GM18867 (cell line): Measurements from ENCODE around the gene RGS18.
"Not testable (repeated sequence)": the region's sequence is repeated elsewhere in the genome, so short reads cannot be mapped to it uniquely, and the experiment has no call there.

ENCODE experiments used
- ATAC-seq: cut with Tn5 transposase; IDR thresholded peaks from one replicate; pipeline ENCODE4 v1.9.1; 2021; ENCODE audit warnings: mild to moderate bottlenecking, moderate library complexity; ENCODE audit not compliant: unreplicated experiment

RGS18 gene, protein sequence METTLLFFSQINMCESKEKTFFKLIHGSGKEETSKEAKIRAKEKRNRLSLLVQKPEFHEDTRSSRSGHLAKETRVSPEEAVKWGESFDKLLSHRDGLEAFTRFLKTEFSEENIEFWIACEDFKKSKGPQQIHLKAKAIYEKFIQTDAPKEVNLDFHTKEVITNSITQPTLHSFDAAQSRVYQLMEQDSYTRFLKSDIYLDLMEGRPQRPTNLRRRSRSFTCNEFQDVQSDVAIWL

DNA sequence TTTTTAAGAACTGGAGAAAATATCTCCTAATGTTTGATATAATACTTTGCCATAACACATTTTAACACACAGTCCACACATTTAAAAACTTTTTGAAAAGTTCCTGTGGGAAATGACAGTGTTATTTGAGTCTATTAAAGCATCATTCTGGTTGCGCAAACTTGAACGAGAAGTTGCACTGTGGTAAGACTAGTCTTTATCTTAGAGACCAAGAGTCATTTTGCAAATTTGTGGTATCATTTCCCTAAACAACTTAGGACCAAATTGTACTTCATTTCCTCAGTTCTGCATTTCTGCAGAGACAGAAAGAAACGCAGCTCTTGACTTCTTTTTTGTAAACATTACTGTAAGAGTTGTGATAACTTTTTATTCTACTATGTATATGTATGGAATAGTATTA lies at the start of gene RGS18:
TSS of gene RGS18 (plus strand) at position 282 of the 400 bp plus-strand sequence. CDS start 176 bp downstream, outside the sequence.
- ATAC-seq: peak; percentile 99

DNA sequence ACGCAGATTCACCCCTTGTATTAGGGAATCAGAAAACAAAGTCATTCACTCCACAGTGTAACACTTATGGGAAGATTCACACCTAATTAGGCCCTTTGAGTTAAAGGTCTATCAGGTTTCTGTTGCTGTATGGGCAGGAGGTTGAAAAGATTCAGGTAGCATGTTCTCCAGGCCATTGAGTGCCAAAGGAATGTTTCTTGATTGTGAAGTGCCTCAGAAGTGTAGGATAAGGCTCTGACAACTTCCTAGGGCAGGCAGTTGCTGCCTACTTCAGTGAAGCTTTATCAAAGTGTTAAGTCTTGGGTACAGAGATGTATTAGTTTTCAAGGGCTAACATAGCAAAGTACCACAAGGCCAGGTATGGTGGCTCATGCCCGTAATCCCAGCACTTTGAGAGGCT lies 48.7 kb upstream of the RGS18 start:
- ATAC-seq: no peak

DNA sequence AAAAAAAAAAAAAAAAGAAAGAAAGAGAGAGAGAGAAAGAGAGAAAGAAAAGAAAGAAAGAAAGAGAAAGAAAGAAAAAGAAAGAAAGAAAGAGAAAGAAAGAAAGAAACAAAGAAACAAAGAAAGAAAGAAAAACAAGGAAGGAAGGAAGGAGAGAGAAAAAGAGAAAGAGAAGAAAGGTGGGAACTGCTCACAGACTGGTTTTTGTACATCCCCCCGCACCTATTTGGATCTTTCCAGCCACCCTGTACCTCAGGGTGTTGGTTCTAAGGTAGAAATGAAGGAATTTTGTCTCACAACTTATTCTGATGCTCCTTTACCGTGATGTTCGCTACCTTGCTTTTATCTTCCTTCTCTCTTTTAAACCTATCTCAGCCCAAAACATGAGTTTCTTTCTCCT lies 43.3 kb upstream of the RGS18 start:
- no peak for ATAC-seq

DNA sequence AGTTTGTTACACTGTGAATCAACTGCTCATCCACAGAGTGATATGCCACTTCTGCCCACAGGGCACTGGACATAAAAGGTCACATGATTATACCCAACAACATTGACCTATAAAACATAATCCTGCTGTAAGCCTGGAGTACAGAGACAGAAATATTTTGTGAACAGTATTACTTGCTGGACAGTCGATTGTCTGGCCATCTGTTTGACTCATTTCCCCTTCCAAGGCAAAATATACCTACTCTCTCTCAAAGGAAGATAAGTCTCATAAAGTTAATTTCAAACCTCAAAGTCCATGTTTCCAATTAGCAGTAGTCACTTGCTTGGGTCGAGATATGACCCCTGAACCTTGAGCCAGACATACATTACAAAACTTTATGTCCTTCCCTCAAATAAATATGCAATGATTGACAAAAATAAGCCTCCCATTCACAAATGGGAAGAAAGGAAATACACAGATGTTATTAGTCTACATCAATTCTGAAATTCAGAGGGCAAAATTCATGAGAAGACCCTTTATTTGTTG lies 39.3 kb upstream of the RGS18 start:
- no peak for ATAC-seq

DNA sequence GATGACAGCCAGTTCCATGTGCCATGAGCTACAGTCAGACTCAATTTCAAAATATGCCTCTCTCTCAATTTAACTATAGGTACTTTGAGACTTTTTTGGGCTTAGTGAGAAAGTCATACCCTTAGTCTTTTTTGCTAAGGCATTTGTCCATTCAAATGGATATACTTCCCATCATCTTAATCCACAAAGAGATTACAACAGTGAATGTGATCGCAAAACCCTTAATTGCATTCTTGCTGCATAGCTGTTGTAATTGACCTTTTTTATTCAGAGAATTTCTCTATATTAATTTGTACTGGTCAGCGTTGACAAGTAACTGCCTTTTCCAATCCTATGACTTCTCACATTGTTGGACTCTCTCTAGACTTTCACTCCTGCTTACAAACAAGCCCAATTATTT lies 38.6 kb upstream of the RGS18 start:
- no peak for ATAC-seq

DNA sequence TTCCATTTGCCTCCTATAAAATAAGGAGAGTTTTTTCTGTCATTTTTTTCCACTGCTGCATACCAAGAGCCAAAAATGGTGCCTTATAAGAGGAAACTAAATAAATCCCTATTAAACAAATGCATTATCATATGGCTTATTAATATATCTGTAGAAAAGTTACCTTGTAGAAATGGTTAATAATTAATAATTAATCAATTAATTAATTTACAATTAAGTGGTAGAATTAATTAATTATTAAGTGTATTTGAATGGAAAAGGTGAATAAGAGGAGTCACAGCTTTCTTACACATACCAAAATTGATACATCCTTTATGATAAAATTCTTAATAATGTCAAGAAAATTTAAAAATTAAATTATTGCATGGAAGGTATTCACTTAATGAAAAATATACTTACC lies 35.6 kb upstream of the RGS18 start:
- no peak for ATAC-seq

DNA sequence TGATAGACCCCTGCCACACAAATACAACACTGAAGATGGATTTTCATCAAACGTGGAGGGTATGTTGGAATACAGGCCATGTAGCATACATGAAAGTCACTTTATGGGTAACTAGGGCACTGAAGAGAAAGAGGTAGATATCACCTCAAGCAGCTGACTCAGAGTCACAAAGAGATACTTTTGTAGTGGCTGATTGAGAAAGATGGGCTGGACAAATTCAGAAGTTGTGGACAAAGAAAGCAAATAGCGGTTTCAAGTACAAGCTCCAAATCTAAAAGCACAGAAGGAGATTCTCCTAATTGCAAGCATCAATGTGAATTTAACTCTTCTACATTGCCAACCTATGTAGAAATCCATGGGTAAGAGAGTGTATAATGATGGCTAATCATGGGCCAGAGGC lies 35.0 kb upstream of the RGS18 start:
- ATAC-seq: no peak

DNA sequence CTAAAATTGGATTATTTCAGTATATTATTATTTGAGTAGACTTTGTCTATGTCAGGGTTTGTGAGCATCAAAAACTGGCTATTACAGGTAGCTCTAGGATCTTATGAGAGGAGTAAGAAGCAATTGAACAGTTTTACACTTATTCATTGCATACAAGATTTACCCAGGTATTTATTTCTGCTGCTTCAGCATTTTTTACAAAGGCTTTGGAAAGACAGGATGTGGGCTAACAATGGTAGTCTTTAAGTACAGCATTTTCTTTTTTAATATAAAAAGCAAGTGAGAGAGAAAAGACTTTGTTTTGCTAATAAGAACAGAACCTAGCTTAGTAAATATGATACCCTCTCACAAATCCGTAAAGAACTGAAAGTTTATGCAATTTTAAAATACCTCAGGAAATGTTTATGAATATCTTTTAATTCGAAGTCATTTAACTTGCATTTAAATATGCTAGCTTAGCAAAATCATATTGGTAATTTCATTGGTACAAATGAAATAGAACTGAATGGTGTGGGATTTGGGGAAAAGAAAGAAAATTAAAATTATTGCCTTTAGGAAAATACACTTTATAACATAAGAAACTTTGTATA lies 32.1 kb upstream of the RGS18 start:
- no peak for ATAC-seq

DNA sequence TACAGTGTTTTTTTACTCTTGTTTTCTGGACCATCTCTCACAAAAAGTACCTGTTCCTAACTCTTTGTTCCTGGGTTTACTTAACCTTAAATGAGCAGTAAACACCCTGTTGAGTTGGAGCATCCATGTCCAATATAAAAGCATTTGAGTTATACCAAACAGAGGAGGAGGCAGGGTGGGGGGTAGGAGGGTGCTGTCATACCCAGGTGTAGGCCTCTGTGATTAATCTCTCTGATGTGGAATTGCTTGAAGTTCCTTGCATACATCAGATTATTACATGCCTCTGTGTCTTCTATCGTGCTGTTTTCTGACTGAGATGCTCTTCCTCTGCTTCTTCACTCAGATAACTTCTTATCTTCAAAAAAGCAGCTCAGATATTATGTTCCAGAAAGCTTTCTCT lies 28.1 kb upstream of the RGS18 start:
- no peak for ATAC-seq

DNA sequence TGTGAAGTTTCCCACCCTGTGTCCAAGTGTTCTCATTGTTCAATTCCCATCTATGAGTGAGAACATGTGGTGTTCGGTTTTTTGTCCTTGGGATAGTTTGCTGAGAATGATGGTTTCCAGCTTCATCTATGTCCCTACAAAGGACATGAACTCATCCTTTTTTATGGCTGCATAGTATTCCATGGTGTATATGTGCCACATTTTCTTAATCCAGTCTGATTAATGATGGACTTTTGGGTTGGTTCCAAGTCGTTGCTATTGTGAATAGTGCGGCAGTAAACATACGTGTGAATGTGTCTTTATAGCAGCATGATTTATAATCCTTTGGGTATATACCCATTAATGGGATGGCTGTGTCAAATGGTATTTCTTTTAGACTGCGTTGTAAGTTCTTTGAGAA lies 27.4 kb upstream of the RGS18 start:
- ATAC-seq: not testable (repeated sequence)

DNA sequence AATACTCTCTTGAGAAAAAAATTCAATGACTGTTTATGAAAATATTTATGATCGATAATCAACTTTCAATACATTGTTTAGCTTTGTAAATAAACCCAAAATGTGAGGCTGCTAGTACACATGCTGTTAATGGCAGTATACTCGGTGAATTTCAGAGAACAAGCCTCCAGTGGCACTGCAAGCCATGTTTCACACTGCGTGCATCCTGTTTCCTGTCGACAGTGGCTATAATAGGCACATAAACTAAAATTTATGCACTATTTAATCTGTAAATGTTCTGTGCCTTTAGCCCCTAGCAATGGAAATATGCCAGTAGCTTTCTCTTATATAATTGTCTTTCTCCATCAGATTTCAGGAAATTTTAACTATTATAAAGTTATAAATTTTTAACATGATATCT lies 26.3 kb upstream of the RGS18 start:
- no peak for ATAC-seq

DNA sequence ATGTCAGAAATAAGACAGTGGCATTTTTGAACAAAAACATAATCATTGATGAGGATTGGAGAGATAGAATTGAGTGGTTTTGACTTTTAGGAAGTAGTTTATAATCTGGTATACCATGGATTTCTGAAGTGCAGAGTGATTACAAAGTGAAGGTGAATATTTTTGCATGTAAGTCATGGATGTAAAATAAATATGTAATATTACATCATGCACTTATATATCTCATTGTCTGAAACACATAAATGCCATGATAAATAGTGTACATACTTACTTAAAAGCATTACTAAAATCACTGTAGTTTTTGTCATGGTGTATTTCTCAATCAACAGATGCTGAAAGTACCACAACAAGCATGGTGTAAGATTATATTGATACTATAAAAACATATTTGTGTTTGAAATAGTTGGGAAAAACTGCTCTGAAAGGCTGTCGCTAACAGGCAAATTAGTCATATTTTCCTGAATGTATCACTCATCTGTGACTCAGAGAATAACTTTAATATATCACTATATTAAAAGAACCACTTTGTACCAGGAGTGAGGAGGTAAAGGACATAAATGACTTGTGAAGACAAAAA lies 24.8 kb upstream of the RGS18 start:
- no peak for ATAC-seq

DNA sequence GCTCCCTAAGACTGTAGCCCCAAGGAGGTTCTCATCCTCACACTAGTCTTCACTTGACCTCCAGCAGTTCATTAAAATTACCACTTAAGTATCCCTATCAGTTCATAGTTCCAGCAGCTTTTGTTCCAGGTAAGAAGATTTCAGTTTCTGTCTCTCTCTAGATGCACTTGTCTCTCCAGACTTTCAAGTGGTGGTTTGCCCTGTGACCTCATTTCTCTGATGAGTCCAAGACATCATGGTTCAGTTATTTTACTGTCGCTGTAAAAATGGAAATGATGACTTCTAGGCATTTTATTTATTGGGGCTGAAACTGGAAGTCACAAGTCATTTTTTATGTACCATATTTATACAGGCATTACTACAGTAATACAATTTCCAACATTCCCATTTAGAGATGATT lies 17.9 kb upstream of the RGS18 start:
- no peak for ATAC-seq

DNA sequence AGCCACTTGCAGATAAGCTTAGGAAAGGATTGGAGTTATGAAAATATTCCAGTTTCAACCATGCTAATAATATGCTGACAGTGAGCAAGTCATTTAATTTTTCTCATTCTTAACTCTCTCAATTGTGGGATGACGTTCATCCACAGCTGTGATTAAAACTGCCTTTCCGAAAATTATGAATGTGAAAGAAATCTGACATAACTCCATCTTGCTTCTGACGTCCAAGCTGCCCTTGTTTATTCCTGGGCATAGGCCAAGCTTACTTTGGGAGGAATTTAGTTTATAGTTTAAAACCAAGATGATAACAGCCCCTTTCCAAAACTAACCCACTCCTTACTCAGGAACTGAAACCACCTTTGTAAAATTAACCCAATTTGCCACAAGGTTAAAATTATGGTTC lies 11.0 kb upstream of the RGS18 start:
- no peak for ATAC-seq

DNA sequence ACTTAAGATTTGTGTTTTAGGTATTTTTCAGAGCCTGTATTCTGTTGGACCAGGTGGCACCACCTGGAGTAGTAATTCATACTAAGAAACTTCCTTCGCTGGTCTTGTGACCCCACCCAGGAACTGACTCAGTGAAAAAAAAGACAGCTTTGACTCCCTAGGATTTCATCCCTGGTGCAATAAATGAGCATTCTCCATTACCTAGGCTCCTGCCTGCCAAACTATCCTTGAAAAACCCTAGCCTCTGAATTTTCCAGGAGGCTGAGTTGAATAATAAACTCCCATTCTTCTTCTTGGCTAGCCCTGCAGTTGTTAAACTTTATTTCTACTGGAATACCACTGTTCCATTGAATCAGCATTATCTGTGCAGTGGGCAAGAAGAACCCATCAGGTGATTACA lies 10.6 kb upstream of the RGS18 start:
- no peak for ATAC-seq

DNA sequence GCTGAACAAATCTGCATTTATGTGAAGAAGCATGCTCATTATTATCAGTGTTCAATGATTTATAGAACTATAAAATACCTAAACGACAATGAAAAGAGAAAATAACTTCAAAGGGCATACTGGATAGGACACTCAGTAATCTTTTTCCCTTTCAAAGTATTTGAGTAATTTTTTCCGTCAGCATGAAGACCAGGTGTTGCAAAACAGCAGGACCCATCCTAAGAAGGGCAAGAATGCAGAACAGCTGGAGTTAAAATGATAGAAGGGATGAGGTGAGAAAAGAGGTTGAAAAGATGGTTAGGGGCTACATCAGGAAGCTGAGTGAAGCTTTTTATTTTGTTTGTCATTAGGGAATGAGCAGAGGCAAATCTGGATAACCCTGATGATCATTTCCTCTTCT lies 7.1 kb upstream of the RGS18 start:
- no peak for ATAC-seq

DNA sequence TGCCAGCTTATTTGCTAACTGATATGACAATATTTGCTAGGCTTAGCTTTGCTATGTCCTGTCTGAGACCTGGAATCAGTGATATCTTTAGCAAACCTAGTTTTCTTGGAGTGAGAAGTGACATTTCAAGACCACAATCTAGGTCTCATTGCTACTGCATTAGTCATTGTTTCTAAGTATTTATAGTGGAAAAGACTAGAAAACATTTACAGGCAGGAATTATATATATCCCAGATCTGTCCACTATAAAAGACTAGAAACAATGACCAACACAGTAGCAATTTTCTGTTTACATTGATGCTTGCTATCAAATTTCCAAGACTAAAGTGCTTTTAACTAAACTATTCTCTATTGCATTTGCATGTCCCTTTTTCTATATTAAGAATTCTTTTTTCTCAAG lies 5.0 kb upstream of the RGS18 start:
- no peak for ATAC-seq

DNA sequence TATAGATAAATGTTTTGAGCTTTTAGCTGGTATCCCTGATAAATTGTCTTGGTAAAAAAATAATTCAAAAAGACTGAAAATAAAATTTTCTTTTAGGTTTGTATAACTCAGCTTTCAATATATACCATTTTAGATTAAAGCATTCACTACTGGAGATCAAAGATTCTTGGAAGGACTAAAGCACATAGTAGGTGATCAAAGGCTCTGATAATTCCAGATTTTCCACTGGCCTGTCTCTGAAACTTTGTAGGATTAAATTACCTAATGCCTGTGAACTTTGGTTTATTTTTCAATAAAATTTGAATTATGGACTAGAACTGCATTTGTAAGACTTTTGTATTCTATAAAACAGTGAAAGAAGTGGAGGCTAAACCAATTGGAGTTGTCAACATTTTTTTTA lies 1.2 kb upstream of the RGS18 start:
- ATAC-seq: no peak

DNA sequence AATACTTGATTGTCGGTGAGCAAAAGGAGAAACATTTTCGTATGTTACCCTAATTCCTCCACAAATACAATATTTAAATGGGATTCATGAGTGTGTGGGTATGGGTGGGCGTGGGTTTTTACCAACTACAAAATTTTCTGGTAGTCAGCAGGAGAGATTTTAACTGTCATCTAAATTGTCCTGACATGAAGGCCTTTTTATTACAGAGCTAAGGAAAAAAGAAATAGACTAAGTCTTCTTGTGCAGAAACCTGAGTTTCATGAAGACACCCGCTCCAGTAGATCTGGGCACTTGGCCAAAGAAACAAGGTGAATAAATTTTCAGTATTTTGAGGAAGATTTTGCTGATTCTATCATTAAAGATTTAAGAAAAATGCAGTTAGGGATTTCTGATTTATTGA lies 752 bp downstream of the RGS18 start:
- no peak for ATAC-seq

DNA sequence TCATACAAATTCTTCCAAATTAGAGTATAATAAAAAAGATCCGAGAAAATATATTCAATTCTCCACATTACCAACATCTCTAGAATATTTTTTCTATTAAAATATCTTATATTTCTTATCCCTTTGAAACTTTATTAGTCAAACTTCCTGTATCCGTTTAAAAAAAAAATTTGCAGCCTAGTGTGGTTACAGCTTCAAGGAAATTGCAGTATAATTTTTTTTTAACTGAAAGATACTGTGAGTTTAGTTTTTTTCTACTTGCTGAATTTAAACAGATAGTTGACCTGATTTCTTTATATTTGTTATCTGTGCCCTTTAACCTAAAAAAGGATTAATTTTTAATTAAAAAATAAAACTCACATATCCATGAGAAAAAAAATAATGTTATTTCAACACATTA lies 1.5 kb downstream of the RGS18 start:
- no peak for ATAC-seq

DNA sequence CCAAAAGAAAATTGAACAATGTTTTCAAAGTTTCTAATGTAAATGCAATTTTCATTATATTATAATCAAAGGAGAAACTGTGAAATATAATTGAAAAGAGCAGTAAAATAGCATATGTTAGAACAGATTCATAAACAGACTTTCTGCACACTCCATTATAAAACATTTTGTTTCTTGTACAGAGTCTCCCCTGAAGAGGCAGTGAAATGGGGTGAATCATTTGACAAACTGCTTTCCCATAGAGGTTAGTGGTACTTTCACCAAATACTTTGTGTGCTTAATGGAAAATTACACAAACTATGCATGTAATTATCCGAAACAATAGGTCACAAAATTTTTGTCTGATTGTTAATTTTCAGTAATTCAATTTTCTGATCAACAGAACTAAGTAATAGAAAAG lies 1.9 kb downstream of the RGS18 start:
- no peak for ATAC-seq

DNA sequence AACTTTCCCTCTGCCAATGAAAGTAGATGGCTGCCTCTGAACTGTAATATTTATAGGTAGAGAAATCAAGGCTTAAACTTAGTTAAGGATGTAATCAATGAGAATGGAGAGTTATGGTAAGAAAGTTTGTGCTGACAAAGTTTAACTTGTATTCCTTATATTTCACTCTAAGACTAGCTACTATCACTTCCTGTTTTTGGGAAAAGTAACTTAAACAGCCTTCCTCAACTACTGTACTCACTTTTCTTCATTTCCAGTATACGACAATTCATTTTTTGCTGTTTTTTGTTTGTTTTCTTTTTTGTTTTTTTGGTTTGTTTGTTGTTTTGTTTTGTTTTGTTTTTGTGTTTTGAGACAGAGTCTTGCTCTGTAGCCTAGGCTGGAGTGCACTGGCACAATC lies 3.7 kb downstream of the RGS18 start:
- no peak for ATAC-seq

DNA sequence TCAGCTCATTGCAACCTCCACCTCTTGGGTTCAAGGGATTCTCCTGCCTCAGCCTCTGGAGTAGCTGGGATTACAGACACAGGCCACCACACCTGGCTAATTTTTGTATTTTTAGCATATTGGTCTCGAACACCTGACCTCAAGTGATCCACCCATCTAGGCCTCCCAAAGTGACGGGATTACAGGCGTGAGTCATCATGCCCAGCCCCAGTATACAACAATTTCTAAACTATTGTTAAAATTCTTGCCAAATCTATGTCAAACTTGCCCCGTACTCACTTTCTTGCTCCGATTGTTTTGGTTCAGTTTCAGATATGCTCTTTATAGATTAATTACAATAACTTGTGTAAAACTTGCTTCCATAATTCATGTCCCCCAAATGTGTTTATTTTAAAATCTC lies 4.1 kb downstream of the RGS18 start:
- ATAC-seq: no peak
